Activated CD4-positive, alpha-beta memory T cell treated with anti-CD3 and anti-CD28 coated beads, Interleukin-2, amount 10 ng/mL, durations not matched to agents 7 days and 5 days (primary cell): ENCODE results near the gene RGS9BP. TPM values are rescaled to one million over a fixed set of nuclear protein-coding genes. Genes with fewer than 3 reads are reported as not detected.
A peak's percentile ranks its signal among the peaks of the same experiment; 100 is the strongest.
"Not testable (repeated sequence)": the region's sequence is repeated elsewhere in the genome, so short reads cannot be mapped to it uniquely, and the experiment has no call there.

Experiments
- CTCF ChIA-PET: fragments of 350-600 bp; sonication (Branson Sonifier 250); formaldehyde crosslinking; loops from one replicate; lab custom pipeline; 2021; ENCODE audit warnings: antibody characterized with exemption, inconsistent platforms; lab: Charles Lee
- POLR2A ChIA-PET: fragments of 350-600 bp; sonication (Branson Sonifier 250); formaldehyde crosslinking; loops from one replicate; lab custom pipeline; 2021; ENCODE audit warnings: antibody characterized with exemption; lab: Charles Lee
- DNase-seq: peaks from one replicate; pipeline ENCODE4 v3.0.0-alpha.2; 2020
- H3K27ac Mint-ChIP-seq: one replicate; pipeline ENCODE4 v1.8.0; 2021; ENCODE audit warnings: mild to moderate bottlenecking, mixed read lengths
- H3K27me3 Mint-ChIP-seq: one replicate; pipeline ENCODE4 v1.8.0; 2021; ENCODE audit warnings: mixed read lengths
- H3K36me3 Mint-ChIP-seq: one replicate; pipeline ENCODE4 v1.8.0; 2021; ENCODE audit warnings: low read depth, mixed read lengths
- H3K4me1 Mint-ChIP-seq: one replicate; pipeline ENCODE4 v1.8.0; 2021; ENCODE audit warnings: mixed read lengths
- H3K4me3 Mint-ChIP-seq: one replicate; pipeline ENCODE4 v1.8.0; 2021; ENCODE audit warnings: mild to moderate bottlenecking, mixed read lengths
- H3K9me3 Mint-ChIP-seq: one replicate; pipeline ENCODE4 v1.8.0; 2021; ENCODE audit warnings: mixed read lengths
- total RNA-seq, 2 experiments: library from RNA; stranded (reverse); gene quantifications; one replicate each; pipeline ENCODE4 v1.2.3, GENCODE V29; 2021

The RGS9BP gene
- total RNA-seq, 2 experiments from 2014 or later, result 0.40 to 0.43 TPM

DNA sequence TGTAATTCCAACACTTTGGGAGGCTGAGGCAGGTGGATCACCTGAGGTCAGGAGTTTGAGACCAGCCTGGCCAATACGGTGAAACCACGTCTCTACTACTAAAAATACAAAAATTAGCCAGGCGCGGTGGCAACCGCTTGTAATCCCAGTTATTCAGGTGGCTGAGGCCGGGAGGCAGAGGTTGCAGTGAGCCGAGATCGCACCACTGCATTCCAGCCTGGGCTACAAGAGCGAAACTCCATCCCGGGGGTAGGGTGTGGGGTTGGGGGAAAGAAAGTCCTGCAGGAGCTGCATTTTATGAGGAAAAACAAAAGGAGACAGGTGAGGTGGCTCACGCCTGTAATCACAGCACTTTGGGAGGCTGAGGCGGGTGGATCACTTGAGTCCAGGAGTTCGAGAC is 23.3 kb upstream of the RGS9BP start:
- CTCF ChIA-PET, H3K4me1 Mint-ChIP-seq, H3K4me3 Mint-ChIP-seq, H3K9me3 Mint-ChIP-seq, DNase-seq, H3K27ac Mint-ChIP-seq, POLR2A ChIA-PET, H3K27me3 Mint-ChIP-seq: not testable (repeated sequence)
- H3K36me3 Mint-ChIP-seq, result peaks cover 16% of the 10 kb centered on the region

DNA sequence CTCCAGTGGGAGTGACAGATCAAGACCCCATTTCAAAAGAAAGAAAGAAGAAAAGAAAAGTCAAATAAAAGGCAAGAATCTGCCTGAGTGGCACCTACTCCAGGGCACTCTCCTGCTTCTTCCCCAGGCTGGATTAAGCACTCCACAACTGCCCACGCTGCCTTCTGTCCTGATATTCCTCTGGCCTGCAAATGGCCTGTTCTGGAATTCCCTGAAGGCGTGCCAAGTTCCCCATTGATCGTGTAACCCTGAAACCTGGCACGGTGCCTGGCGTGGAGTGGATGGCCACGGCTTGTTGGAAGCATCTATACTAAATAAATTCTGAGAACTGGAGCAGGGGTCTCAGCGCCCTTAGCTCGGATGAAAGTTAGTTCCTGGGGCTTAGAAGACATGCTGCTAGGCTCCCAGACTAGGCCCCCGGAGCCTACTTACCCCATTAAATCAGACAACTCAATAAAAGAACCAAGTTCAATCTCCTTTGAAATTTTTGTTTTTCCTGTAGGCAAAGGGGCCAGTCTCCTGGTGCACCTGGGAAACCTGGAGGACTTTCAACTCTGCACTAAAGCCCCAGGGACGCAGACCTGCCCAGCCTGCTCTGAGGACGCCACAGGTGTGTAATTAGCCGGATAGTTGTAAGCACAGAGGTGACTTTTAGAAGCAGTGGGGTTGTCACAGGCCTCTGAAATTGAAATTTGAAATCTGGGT is 22.6 kb upstream of the RGS9BP start:
- H3K4me1 Mint-ChIP-seq, result peaks cover 1% of the 10 kb centered on the region
- no peaks in the 10 kb centered on the region for H3K9me3 Mint-ChIP-seq
- H3K27me3 Mint-ChIP-seq, result no peaks in the 10 kb centered on the region
- H3K36me3 Mint-ChIP-seq, result peaks cover 11% of the 10 kb centered on the region
- no peak for DNase-seq
- H3K27ac Mint-ChIP-seq, result no peak overlapping the region
- ChIA-PET CTCF (no interaction called here), POLR2A (no interaction called here)
- H3K4me3 Mint-ChIP-seq, result no peak overlapping the region

- H3K9me3 Mint-ChIP-seq, result no peaks in the 10 kb centered on the region
- no peak overlapping the region for H3K4me3 Mint-ChIP-seq
- POLR2A ChIA-PET, result no interaction called here
- CTCF ChIA-PET, result no interaction called here
- H3K27me3 Mint-ChIP-seq, result no peaks in the 10 kb centered on the region
- H3K36me3 Mint-ChIP-seq, result peaks cover 7% of the 10 kb centered on the region
- H3K4me1 Mint-ChIP-seq, result no peaks in the 10 kb centered on the region
- no peak for DNase-seq
- no peak overlapping the region for H3K27ac Mint-ChIP-seq
Observed at GRCh38 chr19:32653599-32653915, 22.1 kb upstream of the RGS9BP start.

DNA sequence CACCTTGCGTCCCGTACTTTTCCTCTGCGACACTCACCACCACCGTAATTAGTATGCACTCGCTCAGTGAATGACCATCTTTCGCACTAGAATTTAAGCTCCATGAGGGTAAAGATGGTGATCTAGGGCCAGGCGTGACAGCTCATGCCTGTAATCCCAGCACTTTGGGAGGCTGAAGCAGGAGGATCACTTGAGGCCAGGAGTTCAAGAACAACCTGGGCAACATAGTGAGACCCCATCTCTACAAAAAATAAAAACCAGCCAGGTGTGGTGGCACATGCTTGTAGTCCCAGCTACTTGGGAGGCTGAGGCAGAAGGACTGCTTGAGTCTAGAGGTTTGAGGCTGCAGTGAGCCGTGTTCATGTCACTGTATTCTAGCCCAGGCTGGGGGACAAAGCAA is 19.3 kb upstream of the RGS9BP start:
- H3K4me3 Mint-ChIP-seq, DNase-seq, H3K27me3 Mint-ChIP-seq, H3K36me3 Mint-ChIP-seq, CTCF ChIA-PET, H3K4me1 Mint-ChIP-seq, H3K9me3 Mint-ChIP-seq, POLR2A ChIA-PET: not testable (repeated sequence)
- H3K27ac Mint-ChIP-seq, result peak overlapping the region; percentile 31

- Mint-ChIP-seq H3K9me3 (no peaks in the 10 kb centered on the region), H3K36me3 (peaks cover 3% of the 10 kb centered on the region), H3K4me3 (no peak overlapping the region), H3K27me3 (no peaks in the 10 kb centered on the region), H3K27ac (no peak overlapping the region), H3K4me1 (peaks cover 3% of the 10 kb centered on the region)
- POLR2A ChIA-PET, result no interaction called here
- DNase-seq, result no peak
- CTCF ChIA-PET, result no interaction called here
Observed at GRCh38 chr19:32658075-32658474, 17.6 kb upstream of the RGS9BP start.

DNA sequence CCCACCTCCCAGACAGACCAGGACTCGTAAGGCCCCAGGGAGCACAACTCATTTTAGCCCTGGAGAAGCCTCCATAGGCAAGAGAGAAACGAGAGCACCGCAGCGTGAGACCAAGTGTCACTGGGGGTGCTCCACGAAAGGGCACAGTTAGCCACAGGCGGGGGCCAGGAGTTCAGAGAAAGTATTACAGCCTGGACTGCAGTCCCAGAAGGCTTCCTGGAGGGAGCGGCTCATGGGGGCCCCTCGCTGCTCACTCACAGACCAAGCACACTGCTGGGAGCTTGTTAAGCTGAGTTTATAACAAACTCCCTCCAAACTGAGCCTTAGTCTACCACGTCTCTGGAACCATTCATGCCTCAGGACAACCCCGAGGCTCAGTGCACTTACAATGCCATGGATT is 17.1 kb upstream of the RGS9BP start:
- POLR2A ChIA-PET, result no interaction called here
- H3K4me1 Mint-ChIP-seq, result peaks cover 3% of the 10 kb centered on the region

GRCh38 chr19:32661318-32661717 is 14.3 kb upstream of the RGS9BP start:
- Mint-ChIP-seq H3K4me1 (peaks cover 3% of the 10 kb centered on the region), H3K9me3 (no peaks in the 10 kb centered on the region), H3K36me3 (no peaks in the 10 kb centered on the region), H3K27ac (no peak overlapping the region), H3K27me3 (no peaks in the 10 kb centered on the region), H3K4me3 (no peak overlapping the region)
- ChIA-PET CTCF (no interaction called here), POLR2A (no interaction called here)
- DNase-seq, result no peak

More for the DNA sequence above, 17.1 kb upstream of the RGS9BP start:
- no peak for DNase-seq
- Mint-ChIP-seq H3K9me3 (no peaks in the 10 kb centered on the region), H3K36me3 (peaks cover 3% of the 10 kb centered on the region), H3K4me3 (no peak overlapping the region), H3K27me3 (no peaks in the 10 kb centered on the region), H3K27ac (no peak overlapping the region)
- CTCF ChIA-PET, result no interaction called here

DNA sequence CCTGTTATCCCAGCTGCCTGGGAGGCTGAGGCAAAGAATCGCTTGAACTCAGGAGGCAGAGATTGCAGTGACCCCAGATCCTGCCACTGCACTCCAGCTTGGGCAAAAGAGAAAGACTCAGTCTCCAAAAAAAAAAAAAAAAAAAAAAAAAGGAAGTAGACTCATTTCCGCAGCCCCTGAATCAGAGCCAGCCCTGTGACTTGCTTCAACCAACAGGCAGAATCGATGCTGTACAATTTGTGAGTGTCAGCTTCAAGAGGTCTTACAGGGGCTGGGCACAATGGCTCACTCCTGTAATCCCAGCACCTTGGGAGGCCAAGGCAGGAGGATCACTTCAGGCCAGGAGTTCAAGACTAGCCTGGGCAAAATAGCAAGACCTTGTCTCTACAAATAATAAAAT is 13.5 kb upstream of the RGS9BP start:
- Mint-ChIP-seq H3K36me3 (no peaks in the 10 kb centered on the region), H3K4me1 (peaks cover 3% of the 10 kb centered on the region), H3K4me3 (no peak overlapping the region), H3K27me3 (no peaks in the 10 kb centered on the region), H3K27ac (no peak overlapping the region), H3K9me3 (no peaks in the 10 kb centered on the region)
- POLR2A ChIA-PET, result no interaction called here
- CTCF ChIA-PET, result no interaction called here
- no peak for DNase-seq

DNA sequence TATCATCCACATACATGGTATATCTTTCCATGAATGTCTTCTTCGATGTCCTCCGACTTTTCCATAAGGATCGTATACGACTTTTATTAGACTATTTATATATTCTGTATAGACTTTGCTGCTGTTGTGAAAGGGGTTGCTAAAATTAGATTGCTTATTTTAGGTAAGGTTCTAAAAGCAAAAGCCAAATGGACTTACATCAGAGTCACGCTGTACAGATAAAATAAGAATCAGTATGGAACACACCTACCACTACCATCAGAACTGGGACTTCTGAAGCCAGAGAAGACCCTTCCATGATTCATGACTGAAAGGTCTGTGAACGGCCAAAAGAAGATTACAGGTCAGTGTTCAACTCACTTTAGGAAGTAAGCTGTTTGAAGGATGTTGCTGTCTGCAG is 9.6 kb upstream of the RGS9BP start:
- peaks cover 14% of the 10 kb centered on the region for H3K4me1 Mint-ChIP-seq
- CTCF ChIA-PET, result no interaction called here
- no peaks in the 10 kb centered on the region for H3K9me3 Mint-ChIP-seq
- H3K27me3 Mint-ChIP-seq, result no peaks in the 10 kb centered on the region
- peaks cover 4% of the 10 kb centered on the region for H3K36me3 Mint-ChIP-seq
- POLR2A ChIA-PET, result interaction anchor here (1.3 kb wide), 1 partner anchor 10 kb away, joined by 3 read pairs; no protein-coding TSS in a partner anchor
- no peak overlapping the region for H3K4me3 Mint-ChIP-seq
- DNase-seq, result no peak
- no peak overlapping the region for H3K27ac Mint-ChIP-seq

DNA sequence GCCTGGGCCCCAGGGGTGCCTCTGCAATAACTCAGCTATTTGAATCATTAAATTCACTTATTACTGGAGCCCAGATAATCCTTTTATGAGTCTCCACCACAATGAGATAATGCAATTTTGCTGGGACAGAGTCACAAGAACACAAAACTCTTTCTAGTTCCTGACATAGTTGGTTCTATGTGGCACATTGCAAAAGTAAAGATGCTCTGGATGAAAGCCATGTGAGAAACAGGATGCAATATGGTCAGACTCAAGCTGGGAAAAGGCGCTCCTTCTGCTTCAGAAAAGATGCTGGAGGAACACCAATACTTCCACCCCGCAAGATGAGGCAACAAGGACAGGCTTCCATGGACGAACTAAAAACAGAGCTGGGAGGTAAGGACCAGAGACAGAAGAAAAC is 6.3 kb upstream of the RGS9BP start:
- peaks cover 38% of the 10 kb centered on the region for H3K4me1 Mint-ChIP-seq
- ChIA-PET CTCF (interaction anchor here (0.6 kb wide), 2 partner anchors 322 to 517 kb away, joined by 3 to 4 read pairs; no protein-coding TSS in a partner anchor), POLR2A (interaction anchor here (1.2 kb wide), 1 partner anchor 22 kb away, joined by 3 read pairs; the partner anchor contains the start of gene NUDT19)
- no peak for DNase-seq
- H3K9me3 Mint-ChIP-seq, result no peaks in the 10 kb centered on the region
- peaks cover 4% of the 10 kb centered on the region for H3K36me3 Mint-ChIP-seq
- no peak overlapping the region for H3K27ac Mint-ChIP-seq
- no peaks in the 10 kb centered on the region for H3K27me3 Mint-ChIP-seq
- H3K4me3 Mint-ChIP-seq, result no peak overlapping the region

- H3K36me3 Mint-ChIP-seq, result peaks cover 4% of the 10 kb centered on the region
Observed at GRCh38 chr19:32671883-32672593, 3.6 kb upstream of the RGS9BP start.

DNA sequence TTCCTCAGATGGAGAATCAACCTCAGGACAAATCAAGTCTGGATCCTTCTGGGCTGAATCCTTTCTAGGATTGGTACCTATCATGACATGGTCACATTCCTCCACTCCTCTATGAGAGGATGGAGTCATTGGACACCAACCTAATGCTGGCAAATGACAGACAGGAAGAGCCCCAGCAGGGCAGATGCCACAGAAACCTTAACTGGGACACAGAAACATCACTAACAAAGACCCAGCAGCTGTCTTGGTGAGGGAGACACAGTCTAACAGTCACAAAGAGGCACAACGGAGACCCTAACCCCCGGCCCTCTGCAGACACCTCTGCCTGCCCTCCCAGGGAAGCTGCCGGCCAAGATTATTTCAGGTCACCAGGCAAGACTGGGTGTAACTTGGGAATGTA is 2.8 kb upstream of the RGS9BP start:
- Mint-ChIP-seq H3K9me3 (no peaks in the 10 kb centered on the region), H3K27ac (no peak overlapping the region), H3K36me3 (peaks cover 4% of the 10 kb centered on the region), H3K4me1 (peaks cover 47% of the 10 kb centered on the region), H3K27me3 (peaks cover 14% of the 10 kb centered on the region), H3K4me3 (peak overlapping the region; percentile 45)
- POLR2A ChIA-PET, result interaction anchor here (0.6 to 1.3 kb wide), 2 partner anchors 19 to 93 kb away, joined by 3 to 4 read pairs; partner anchors contain the start of gene NUDT19
- DNase-seq, result no peak
- CTCF ChIA-PET, result no interaction called here

More at GRCh38 chr19:32671883-32672593, 3.6 kb upstream of the RGS9BP start:
- POLR2A ChIA-PET, result interaction anchor here (0.6 to 1.3 kb wide), 2 partner anchors 20 to 94 kb away, joined by 3 to 4 read pairs; partner anchors contain the start of gene NUDT19
- no peak for DNase-seq
- Mint-ChIP-seq H3K4me1 (peaks cover 42% of the 10 kb centered on the region), H3K27me3 (peaks cover 6% of the 10 kb centered on the region), H3K9me3 (no peaks in the 10 kb centered on the region), H3K27ac (no peak overlapping the region), H3K4me3 (no peak overlapping the region)
- CTCF ChIA-PET, result no interaction called here

GRCh38 chr19:32673573-32673972 is 2.1 kb upstream of the RGS9BP start:
- peaks cover 16% of the 10 kb centered on the region for H3K27me3 Mint-ChIP-seq
- ChIA-PET POLR2A (interaction anchor here (4.1 kb wide), 1 partner anchor 18 kb away, joined by 34 read pairs; the partner anchor contains the start of gene NUDT19), CTCF (interaction anchor here (1.4 kb wide), 1 partner anchor 18 kb away, joined by 4 read pairs; the partner anchor contains the start of gene NUDT19)
- H3K9me3 Mint-ChIP-seq, result no peaks in the 10 kb centered on the region
- peaks cover 4% of the 10 kb centered on the region for H3K36me3 Mint-ChIP-seq
- peak overlapping the region; percentile 45 for H3K4me3 Mint-ChIP-seq
- DNase-seq, result no peak
- no peak overlapping the region for H3K27ac Mint-ChIP-seq
- peaks cover 47% of the 10 kb centered on the region for H3K4me1 Mint-ChIP-seq
